ENCODE measurements around the gene CCSER1. TPM values are rescaled to one million over a fixed set of nuclear protein-coding genes. Genes with fewer than 3 reads are reported as not detected.

Gene CCSER1
- total and polyA plus RNA-seq, 2 of the 8 experiments (the other 6 are each of a cell fraction or from before 2014, with no cell fraction given) = 0.26 to 0.84 TPM

DNA sequence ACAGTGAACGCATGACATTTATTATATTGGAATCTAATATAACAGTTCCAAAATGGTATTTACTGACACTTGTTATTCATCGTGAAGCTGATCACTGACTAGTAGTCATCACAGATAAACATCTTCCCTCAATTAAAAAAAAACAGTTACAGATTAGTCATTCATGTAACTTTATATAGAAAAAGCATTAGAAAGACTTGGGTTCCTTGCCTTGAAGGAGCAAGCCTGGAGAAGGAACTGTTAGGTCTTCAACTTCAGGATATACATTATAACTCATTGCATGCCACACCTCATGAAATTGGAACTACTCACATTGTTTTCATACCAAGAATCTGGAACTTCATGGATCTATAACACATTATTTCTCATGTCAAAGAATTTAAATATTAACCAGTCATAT, 317.7 kb downstream of the CCSER1 start (continued):
- TF ChIP-seq TBP (IDR thresholded peaks at IDR 0.05; ENCODE audit: low read depth, low read length) (no peak), SIRT6 (IDR thresholded peaks at IDR 0.05; ENCODE audit: low read length) (no peak), YY1 (IDR thresholded peaks at IDR 0.05; ENCODE audit: low read depth, low read length) (no peak), JUN (IDR thresholded peaks at IDR 0.05; ENCODE audit: low read depth, low read length) (no peak), TCF12 (IDR thresholded peaks at IDR 0.05; ENCODE audit: low read depth, low read length) (no peak)
